ENCODE results near the gene LRP8. TPM values are rescaled to one million over a fixed set of nuclear protein-coding genes. Genes with fewer than 3 reads are reported as not detected.

The LRP8 gene
- total RNA-seq, 1 experiment from 2014 or later = 28.6 TPM

- in situ Hi-C loops (cut with HindIII; ENCODE audit: low pct_unique_long_range_greater_than_20kb, low sequenced_read_pairs) = no loop called here
- no peak for DNase-seq (ENCODE audit: low read depth, low spot score)
Measured at GRCh38 chr1:53264048-53264447, 63.8 kb downstream of the LRP8 start.

GRCh38 chr1:53262000-53262399 is 65.9 kb downstream of the LRP8 start:
- in situ Hi-C loops (cut with HindIII; ENCODE audit: low pct_unique_long_range_greater_than_20kb, low sequenced_read_pairs) = no loop called here
- no peak for DNase-seq (ENCODE audit: low read depth, low spot score)

- no peak for DNase-seq (ENCODE audit: low read depth, low spot score)
- in situ Hi-C loops (cut with HindIII; ENCODE audit: low pct_unique_long_range_greater_than_20kb, low sequenced_read_pairs) = no loop called here
Measured at GRCh38 chr1:53260631-53261247, 67.1 kb downstream of the LRP8 start.

- no peak for DNase-seq (ENCODE audit: low read depth, low spot score)
- in situ Hi-C loops (cut with HindIII; ENCODE audit: low pct_unique_long_range_greater_than_20kb, low sequenced_read_pairs) = no loop called here
Measured at GRCh38 chr1:53259932-53260331, 67.9 kb downstream of the LRP8 start.

GRCh38 chr1:53258216-53258615 is 69.7 kb downstream of the LRP8 start:
- no peak for DNase-seq (ENCODE audit: low read depth, low spot score)
- in situ Hi-C loops (cut with HindIII; ENCODE audit: low pct_unique_long_range_greater_than_20kb, low sequenced_read_pairs) = no loop called here

- DNase-seq (ENCODE audit: low read depth, low spot score) = no peak
Measured at GRCh38 chr1:53257454-53258081, 70.3 kb downstream of the LRP8 start.

GRCh38 chr1:53256511-53257453 is 71.1 kb downstream of the LRP8 start:
- no peak for DNase-seq (ENCODE audit: low read depth, low spot score)
- in situ Hi-C loops (cut with HindIII; ENCODE audit: low pct_unique_long_range_greater_than_20kb, low sequenced_read_pairs) = no loop called here

More at GRCh38 chr1:53257454-53258081, 70.3 kb downstream of the LRP8 start:
- in situ Hi-C loops (cut with HindIII; ENCODE audit: low pct_unique_long_range_greater_than_20kb, low sequenced_read_pairs) = no loop called here

GRCh38 chr1:53255031-53255430 is 72.8 kb downstream of the LRP8 start:
- in situ Hi-C loops (cut with HindIII; ENCODE audit: low pct_unique_long_range_greater_than_20kb, low sequenced_read_pairs) = no loop called here
- no peak for DNase-seq (ENCODE audit: low read depth, low spot score)

GRCh38 chr1:53254011-53254640 is 73.7 kb downstream of the LRP8 start:
- in situ Hi-C loops (cut with HindIII; ENCODE audit: low pct_unique_long_range_greater_than_20kb, low sequenced_read_pairs) = no loop called here

GRCh38 chr1:53250325-53250724 is 77.5 kb downstream of the LRP8 start:
- no peak for DNase-seq (ENCODE audit: low read depth, low spot score)
- in situ Hi-C loops (cut with HindIII; ENCODE audit: low pct_unique_long_range_greater_than_20kb, low sequenced_read_pairs) = no loop called here

More at GRCh38 chr1:53254011-53254640, 73.7 kb downstream of the LRP8 start:
- no peak for DNase-seq (ENCODE audit: low read depth, low spot score)

GRCh38 chr1:53249706-53250105 is 78.2 kb downstream of the LRP8 start:
- DNase-seq (ENCODE audit: low read depth, low spot score) = peak; percentile 51
- in situ Hi-C loops (cut with HindIII; ENCODE audit: low pct_unique_long_range_greater_than_20kb, low sequenced_read_pairs) = no loop called here

GRCh38 chr1:53246261-53247134 is 81.4 kb downstream of the LRP8 start:
- no peak for DNase-seq (ENCODE audit: low read depth, low spot score)
- in situ Hi-C loops (cut with HindIII; ENCODE audit: low pct_unique_long_range_greater_than_20kb, low sequenced_read_pairs) = no loop called here

GRCh38 chr1:53244141-53244540 is 83.7 kb downstream of the LRP8 start:
- no peak for DNase-seq (ENCODE audit: low read depth, low spot score)
- in situ Hi-C loops (cut with HindIII; ENCODE audit: low pct_unique_long_range_greater_than_20kb, low sequenced_read_pairs) = no loop called here

GRCh38 chr1:53242381-53242780 is 85.5 kb downstream of the LRP8 start:
- DNase-seq (ENCODE audit: low read depth, low spot score) = no peak
- in situ Hi-C loops (cut with HindIII; ENCODE audit: low pct_unique_long_range_greater_than_20kb, low sequenced_read_pairs) = no loop called here

- DNase-seq (ENCODE audit: low read depth, low spot score) = no peak
- in situ Hi-C loops (cut with HindIII; ENCODE audit: low pct_unique_long_range_greater_than_20kb, low sequenced_read_pairs) = no loop called here
Measured at GRCh38 chr1:53241828-53242227, 86.0 kb downstream of the LRP8 start.

- DNase-seq (ENCODE audit: low read depth, low spot score) = peak; percentile 93
- in situ Hi-C loops (cut with HindIII; ENCODE audit: low pct_unique_long_range_greater_than_20kb, low sequenced_read_pairs) = no loop called here
Measured at GRCh38 chr1:53238197-53239155, 89.4 kb downstream of the LRP8 start, which contains the start of gene MAGOH. Gene MAGOH (minus strand): TSS chr1:53238518. CDS start chr1:53238448, 70 bp downstream.
